Measurements from ENCODE around the gene ZBTB9. TPM values are rescaled to one million over a fixed set of nuclear protein-coding genes. Genes with fewer than 3 reads are reported as not detected.

Gene ZBTB9
- total RNA-seq, 1 experiment from 2014 or later = 14.2 TPM

GRCh38 chr6:33423777-33424176 is 30.6 kb upstream of the ZBTB9 start:
- ChIA-PET POLR2A (no interaction called here), RAD21 (ENCODE audit: low non-redundant PET in 1 of 2, low total read pairs in 2 of 2, uncharacterized antibody in 2 of 2, unreplicated experiment in 2 of 2) (no interaction called here), CTCF (no interaction called here)
- ATAC-seq (no peak), DNase-seq (ENCODE audit: low read depth, low spot score) (no peak)
- no peak overlapping the region for H3K9ac ChIP-seq (ENCODE audit: low read length)
- H3K4me2 ChIP-seq (ENCODE audit: low read length) = no peak overlapping the region
- no peaks in the 10 kb centered on the region for H3K27me3 ChIP-seq (ENCODE audit: insufficient read depth, low read length)
- no peak overlapping the region for H3K4me3 ChIP-seq (replicated peaks in 1 of 2; ENCODE audit: low read depth in 1 of 2, low read length in 2 of 2)
- H3K4me1 ChIP-seq (ENCODE audit: control insufficient read depth in 1 of 2, insufficient read depth in 2 of 2, low read length in 2 of 2) = peaks cover 19 to 42% of the 10 kb centered on the region in 2 experiments
- BruUV-seq (replicated peaks) = no TSS peak
- intact Hi-C loops (cut with micrococcal nuclease) = no loop called here
- no peaks in the 10 kb centered on the region for H3K9me2 ChIP-seq (ENCODE audit: insufficient read depth)
- H3K36me3 ChIP-seq (ENCODE audit: control insufficient read depth in 1 of 2, insufficient read depth in 2 of 2, low read length in 2 of 2) = no peaks in the 10 kb centered on the region
- H2AFZ ChIP-seq (ENCODE audit: low read depth, low read length, poor library complexity, severe bottlenecking) = no peak overlapping the region
- TF ChIP-seq RAD21 (IDR thresholded peaks at IDR 0.05; ENCODE audit: low read depth) (no peak), SP1 (IDR thresholded peaks at IDR 0.05; ENCODE audit: low read depth) (no peak), ATF3 (IDR thresholded peaks at IDR 0.05) (no peak), CBX3 (IDR thresholded peaks at IDR 0.05; ENCODE audit: low read depth) (no peak), CEBPB (IDR thresholded peaks at IDR 0.05; ENCODE audit: low read depth) (no peak), MAX (IDR thresholded peaks at IDR 0.05) (no peak), JUND (IDR thresholded peaks at IDR 0.05) (no peak), EZH2phosphoT487 (IDR thresholded peaks at IDR 0.05; ENCODE audit: borderline replicate concordance) (no peak)
- no peak overlapping the region for H3K27ac ChIP-seq (ENCODE audit: low read depth, low read length)
- no peaks in the 10 kb centered on the region for H3K9me3 ChIP-seq (ENCODE audit: control insufficient read depth in 1 of 2, insufficient read depth in 1 of 2, low read depth in 1 of 2, low read length in 2 of 2)
- H4K20me1 ChIP-seq (ENCODE audit: insufficient read depth) = no peaks in the 10 kb centered on the region
- no peaks in the 10 kb centered on the region for H3K79me2 ChIP-seq (ENCODE audit: insufficient read depth, low read length)

GRCh38 chr6:33424855-33425667 is 29.3 kb upstream of the ZBTB9 start:
- ChIA-PET CTCF (interaction anchor here (1.3 to 1.6 kb wide), 3 partner anchors 15 to 148 kb away, joined by 3 to 7 read pairs (median 6); partner anchors contain the start of genes B3GALT4 and ZBTB9), POLR2A (interaction anchor here (0.6 to 2.1 kb wide), 2 partner anchors 29 to 153 kb away, joined by 3 to 7 read pairs; partner anchors contain the start of genes RPS18, VPS52 and ZBTB9), RAD21 (ENCODE audit: low non-redundant PET in 1 of 2, low total read pairs in 2 of 2, uncharacterized antibody in 2 of 2, unreplicated experiment in 2 of 2) (no interaction called here)
- TSS peak; percentile 93 for BruUV-seq (replicated peaks)
- H2AFZ ChIP-seq (ENCODE audit: low read depth, low read length, poor library complexity, severe bottlenecking) = no peak overlapping the region
- DNase-seq (ENCODE audit: low read depth, low spot score) (no peak), ATAC-seq (peak; percentile 3)
- no peaks in the 10 kb centered on the region for H3K79me2 ChIP-seq (ENCODE audit: insufficient read depth, low read length)
- H3K36me3 ChIP-seq (ENCODE audit: control insufficient read depth in 1 of 2, insufficient read depth in 2 of 2, low read length in 2 of 2) = no peaks in the 10 kb centered on the region
- no peak for TF ChIP-seq RAD21 (IDR thresholded peaks at IDR 0.05; ENCODE audit: low read depth)
- peak; percentile 46 for TF ChIP-seq TCF7L2 (IDR thresholded peaks at IDR 0.05; ENCODE audit: borderline replicate concordance, extremely low read depth, insufficient read depth, insufficient read length)
- TF ChIP-seq REST (IDR thresholded peaks at IDR 0.05; ENCODE audit: low read depth) = no peak
- peak overlapping the region; percentile 65 to 68 for H3K4me3 ChIP-seq (replicated peaks in 1 of 2; ENCODE audit: low read depth in 1 of 2, low read length in 2 of 2)
- intact Hi-C loops (cut with micrococcal nuclease) = loop anchor here (5.0 kb wide), 1 partner anchor 128 kb away; the partner anchor contains the start of gene RGL2
- H3K4me1 ChIP-seq (ENCODE audit: control insufficient read depth in 1 of 2, insufficient read depth in 2 of 2, low read length in 2 of 2) = peaks cover 16 to 48% of the 10 kb centered on the region in 2 experiments; a peak in 3 of 4 replicates
- H3K9me2 ChIP-seq (ENCODE audit: insufficient read depth) = no peaks in the 10 kb centered on the region
- peak overlapping the region; percentile 82 for H3K4me2 ChIP-seq (ENCODE audit: low read length)
- H3K27me3 ChIP-seq (ENCODE audit: insufficient read depth, low read length) = no peaks in the 10 kb centered on the region
- no peaks in the 10 kb centered on the region for H3K9me3 ChIP-seq (ENCODE audit: control insufficient read depth in 1 of 2, insufficient read depth in 1 of 2, low read depth in 1 of 2, low read length in 2 of 2)
- no peaks in the 10 kb centered on the region for H4K20me1 ChIP-seq (ENCODE audit: insufficient read depth)
- peak overlapping the region; percentile 86 for H3K27ac ChIP-seq (ENCODE audit: low read depth, low read length)
- peak overlapping the region; percentile 75 for H3K9ac ChIP-seq (ENCODE audit: low read length)

All from HCT116 (cell line).